ENCODE data around the gene ZNF182. TPM values are rescaled to one million over a fixed set of nuclear protein-coding genes. Genes with fewer than 3 reads are reported as not detected.

Gene ZNF182
- 10 to 100 TPM; 11.1 to 12.5 TPM for total RNA-seq

DNA sequence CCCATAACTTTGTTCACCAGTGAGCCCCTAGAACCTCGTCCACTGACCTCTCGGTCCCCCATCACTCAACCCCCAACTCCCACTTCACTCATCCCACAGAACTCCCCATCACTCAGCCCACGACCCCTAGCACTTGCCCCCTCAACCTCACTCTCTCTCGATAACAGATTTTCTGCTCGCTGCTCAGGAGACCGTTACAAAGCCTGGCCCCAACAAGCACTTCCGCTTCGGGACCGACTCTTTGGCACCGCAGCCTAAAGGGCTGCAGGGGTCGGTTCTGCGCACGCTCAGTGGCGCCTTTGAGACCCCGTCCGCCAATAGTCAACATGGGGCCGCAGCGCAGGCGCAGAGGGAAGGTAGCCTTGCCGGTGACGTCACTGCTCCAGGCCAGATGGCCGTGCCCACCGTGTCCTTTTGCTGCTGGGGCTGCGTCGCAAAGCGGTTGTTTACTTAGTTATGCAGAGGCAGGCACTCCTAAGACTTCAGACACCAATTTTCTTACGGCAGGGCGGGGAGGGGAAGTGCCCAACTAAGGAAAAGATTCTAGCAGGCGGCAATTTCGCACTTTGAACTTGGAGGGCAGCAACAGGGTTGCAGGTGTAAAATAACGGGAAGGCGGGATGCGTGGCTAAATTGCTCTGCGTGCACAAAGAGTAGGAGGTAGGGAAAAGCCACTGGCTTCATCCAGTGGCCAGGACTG lies at the start of gene ZNF182:
ZNF182 (minus strand) TSS at position 232 of the 700 bp plus-strand sequence. CDS start 1,380 bp downstream, outside the sequence.

DNA sequence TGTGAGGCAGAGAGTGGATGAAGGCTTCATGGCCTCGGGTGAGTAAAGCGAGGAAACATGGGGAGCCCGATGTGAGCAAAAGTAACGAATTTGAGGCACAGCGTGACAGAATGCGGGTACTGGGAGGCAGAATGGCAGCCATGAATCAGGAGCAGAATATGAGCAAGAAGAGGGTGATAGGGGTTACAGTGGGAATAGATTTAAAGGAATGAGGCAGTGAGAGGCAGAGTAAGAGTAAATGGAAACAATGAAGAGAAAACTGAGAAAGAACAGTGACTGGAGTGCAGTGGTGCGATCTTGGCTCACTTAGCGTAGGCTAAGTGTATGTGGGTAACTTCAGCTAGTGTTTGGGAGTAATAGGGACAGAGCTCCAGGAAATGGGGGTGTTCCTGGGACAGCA lies 2.9 kb upstream of the ZNF182 start, which contains the start of gene SPACA5:
SPACA5 (plus strand) TSS at position 301 of the 400 bp plus-strand sequence. CDS start 815 bp downstream, outside the sequence.

Other genes with a start within 250 kb of the ZNF182 start
- gene ZNF81, start 167.1 kb downstream of the ZNF182 start, total RNA-seq: 10 to 100 TPM in 1 of 2 experiments, 1 to 10 TPM in 1; 9.3 to 10.5 TPM
- not detected for gene SPACA5, start 3.0 kb upstream of the ZNF182 start, total RNA-seq
- gene ZNF630, start 67.7 kb upstream of the ZNF182 start, total RNA-seq: 1 to 10 TPM; 1.2 to 1.3 TPM
- gene SPACA5B, start 126.6 kb upstream of the ZNF182 start, total RNA-seq: not detected
- not detected for gene SSX5, start 192.8 kb upstream of the ZNF182 start, total RNA-seq

All from activated naive CD4-positive, alpha-beta T cell treated with anti-CD3 and anti-CD28 coated beads, Interleukin-2, amount 10 ng/mL, durations not matched to agents 5 hours and 36 hours (primary cell).